NOMO-1 (cell line): ENCODE data around the gene GRAPL.
"Not testable (repeated sequence)": the region's sequence is repeated elsewhere in the genome, so short reads cannot be mapped to it uniquely, and the experiment has no call there.

Experiments used
- DNase-seq, 2 experiments: peaks; one replicate each; lab custom pipeline; 2025; ENCODE audit not compliant: unreplicated experiment in 2 of 2; lab: John Stamatoyannopoulos, UW

The GRAPL gene

DNA sequence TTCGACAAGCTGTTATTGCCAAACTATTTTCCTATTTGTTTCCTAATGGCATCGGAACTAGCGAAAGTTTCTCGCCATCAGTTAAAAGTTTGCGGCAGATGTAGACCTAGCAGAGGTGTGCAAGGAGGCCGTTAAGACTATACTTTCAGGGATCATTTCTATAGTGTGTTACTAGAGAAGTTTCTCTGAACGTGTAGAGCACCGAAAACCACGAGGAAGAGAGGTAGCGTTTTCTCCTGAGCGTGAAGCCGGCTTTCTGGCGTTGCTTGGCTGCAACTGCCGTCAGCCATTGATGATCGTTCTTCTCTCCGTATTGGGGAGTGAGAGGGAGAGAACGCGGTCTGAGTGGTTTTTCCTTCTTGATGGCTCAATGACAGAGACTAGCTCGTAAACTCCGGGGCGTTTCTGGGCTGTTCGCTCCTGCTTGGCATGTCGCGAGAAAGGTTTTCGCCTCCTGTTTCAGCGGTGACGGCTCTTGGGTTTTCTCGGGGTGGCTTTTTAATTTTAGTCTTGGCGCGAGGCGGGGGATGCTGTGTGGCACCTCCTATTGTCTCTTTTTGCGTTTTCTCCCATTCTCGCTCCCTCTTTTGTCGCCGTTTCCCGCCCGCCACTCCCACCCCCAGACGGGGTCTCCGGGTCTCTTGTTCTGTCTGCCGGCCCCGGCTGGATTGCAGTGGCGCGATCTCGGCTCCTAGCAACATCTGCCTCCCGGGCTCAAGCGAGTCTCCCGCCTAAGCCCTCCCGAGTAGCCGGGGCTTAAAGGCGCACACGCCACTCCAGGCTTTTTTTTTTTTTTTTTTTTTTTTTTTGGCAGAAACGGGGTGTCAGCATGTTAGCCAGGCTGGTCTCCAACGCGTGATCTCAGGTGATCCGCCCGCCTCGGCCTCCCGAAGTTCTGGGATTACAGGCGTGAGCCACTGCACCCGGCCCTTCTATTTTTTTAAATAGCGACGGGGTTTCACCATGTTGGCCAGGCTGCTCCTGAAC is 60.8 kb downstream of the GRAPL start:
- not testable (repeated sequence) for DNase-seq

DNA sequence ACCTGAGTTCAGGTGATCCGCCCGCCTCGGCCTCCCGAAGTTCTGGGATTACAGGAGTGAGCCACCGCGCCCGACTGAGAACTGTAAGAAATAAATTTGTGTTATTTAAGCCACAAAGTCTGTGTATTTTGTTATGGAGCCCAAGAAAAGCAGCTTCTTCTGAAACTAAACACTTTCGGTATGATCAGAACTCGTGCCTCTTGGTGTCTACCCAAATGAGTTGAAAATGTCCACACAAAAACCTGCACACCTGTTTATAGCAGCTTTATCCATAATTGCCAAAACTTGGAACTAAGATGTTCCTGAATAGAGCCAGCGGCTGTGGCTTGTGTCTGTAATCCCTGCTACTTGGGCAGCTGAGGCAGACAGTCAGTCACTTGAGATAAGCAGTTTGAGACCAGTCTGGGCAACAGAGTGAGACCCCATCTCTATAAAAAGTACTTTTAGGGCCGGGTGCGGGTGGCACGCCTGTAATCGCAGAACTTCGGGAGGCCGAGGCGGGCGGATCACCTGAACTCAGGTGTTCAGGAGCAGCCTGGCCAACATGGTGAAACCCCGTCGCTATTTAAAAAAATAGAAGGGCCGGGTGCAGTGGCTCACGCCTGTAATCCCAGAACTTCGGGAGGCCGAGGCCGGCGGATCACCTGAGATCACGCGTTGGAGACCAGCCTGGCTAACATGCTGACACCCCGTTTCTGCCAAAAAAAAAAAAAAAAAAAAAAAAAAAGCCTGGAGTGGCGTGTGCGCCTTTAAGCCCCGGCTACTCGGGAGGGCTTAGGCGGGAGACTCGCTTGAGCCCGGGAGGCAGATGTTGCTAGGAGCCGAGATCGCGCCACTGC is 61.7 kb downstream of the GRAPL start:
- not testable (repeated sequence) for DNase-seq

DNA sequence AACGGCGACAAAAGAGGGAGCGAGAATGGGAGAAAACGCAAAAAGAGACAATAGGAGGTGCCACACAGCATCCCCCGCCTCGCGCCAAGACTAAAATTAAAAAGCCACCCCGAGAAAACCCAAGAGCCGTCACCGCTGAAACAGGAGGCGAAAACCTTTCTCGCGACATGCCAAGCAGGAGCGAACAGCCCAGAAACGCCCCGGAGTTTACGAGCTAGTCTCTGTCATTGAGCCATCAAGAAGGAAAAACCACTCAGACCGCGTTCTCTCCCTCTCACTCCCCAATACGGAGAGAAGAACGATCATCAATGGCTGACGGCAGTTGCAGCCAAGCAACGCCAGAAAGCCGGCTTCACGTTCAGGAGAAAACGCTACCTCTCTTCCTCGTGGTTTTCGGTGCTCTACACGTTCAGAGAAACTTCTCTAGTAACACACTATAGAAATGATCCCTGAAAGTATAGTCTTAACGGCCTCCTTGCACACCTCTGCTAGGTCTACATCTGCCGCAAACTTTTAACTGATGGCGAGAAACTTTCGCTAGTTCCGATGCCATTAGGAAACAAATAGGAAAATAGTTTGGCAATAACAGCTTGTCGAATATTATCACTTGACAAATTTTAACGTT is 62.5 kb downstream of the GRAPL start:
- DNase-seq, result not testable (repeated sequence)

DNA sequence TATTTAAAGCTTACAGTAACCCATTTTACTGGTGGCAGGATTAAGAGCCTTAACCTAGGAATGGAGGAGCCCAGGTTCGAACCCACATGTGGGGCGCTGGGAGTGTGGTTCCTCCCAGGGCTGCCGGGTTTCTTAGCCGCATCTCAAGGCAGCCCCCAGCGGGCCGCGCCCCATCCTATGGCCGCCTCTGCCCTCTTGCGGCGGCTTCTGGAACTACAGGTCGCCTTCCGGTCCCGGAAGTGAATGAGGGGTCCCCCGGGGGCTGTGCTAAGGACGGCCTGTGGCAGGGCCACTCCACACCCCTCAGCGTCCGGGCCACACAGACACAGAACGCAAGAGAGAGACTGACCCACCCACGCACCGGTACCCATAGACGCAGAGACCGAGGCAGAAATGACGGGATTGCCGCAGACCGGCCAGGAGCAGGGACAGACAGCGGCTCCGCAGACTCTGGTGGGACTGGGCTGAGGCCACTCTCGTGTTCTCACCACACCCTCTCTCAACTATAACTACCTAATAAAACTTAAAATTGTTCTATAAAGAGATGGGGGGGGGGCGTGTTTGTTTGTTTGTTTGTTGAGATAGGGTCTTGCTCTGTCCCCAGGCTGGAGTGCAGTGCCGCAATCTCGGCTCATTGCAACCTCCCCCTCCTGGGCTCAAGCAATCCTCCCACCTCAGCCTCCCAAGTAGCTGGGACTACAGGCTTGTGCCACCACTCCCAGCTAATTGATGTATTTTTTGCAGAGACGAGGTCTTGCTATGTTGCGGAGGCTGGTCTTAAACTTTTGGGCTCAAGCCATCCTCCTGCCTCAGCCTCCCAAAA is 69.2 kb downstream of the GRAPL start:
- DNase-seq, result not testable (repeated sequence)

DNA sequence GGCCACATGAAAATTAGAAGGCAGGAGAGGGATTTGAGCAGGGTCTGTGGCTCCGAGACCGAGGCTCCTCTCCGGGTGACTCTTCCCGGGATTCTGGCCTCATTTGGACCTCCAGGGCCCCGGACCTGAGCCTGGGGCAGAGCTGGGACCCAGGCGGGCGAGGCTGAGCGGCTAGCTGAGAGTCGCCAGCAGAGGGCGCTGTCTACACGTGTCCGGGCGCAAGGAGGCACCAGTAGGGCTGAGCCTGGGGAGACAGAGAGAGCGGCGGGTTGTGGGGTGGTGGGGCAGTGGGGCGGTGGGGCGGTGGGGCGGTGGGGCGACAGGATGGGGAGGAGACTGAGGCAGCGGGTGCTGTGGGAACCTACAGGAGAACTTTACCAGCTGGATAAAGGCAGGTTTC is 75.1 kb downstream of the GRAPL start:
- DNase-seq, result not testable (repeated sequence)

DNA sequence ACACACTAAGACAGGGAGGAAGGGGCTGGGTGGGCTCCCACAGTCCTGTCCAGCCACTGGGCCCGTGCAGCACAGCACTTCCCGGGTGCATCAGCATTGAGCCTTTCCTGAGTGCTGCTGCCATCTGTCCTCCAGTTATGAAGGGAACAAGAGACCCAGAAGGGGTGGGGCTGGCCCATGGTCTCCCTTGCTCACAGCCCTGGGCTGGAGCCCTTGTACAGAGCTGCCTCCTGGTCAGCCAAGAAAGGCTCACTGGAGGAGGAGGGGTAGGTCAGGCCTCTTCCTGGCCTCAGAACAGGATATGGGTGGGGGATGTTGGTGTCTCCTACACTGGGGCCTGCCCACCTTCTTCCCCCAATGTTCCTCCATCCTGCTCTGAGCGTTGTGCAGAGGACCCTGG is 76.0 kb downstream of the GRAPL start:
- not testable (repeated sequence) for DNase-seq
